ENCODE data around the gene PPP2R5C.
A peak's percentile ranks its signal among the peaks of the same experiment; 100 is the strongest.
"Not testable (repeated sequence)": the region's sequence is repeated elsewhere in the genome, so short reads cannot be mapped to it uniquely, and the experiment has no call there.

The PPP2R5C gene

DNA sequence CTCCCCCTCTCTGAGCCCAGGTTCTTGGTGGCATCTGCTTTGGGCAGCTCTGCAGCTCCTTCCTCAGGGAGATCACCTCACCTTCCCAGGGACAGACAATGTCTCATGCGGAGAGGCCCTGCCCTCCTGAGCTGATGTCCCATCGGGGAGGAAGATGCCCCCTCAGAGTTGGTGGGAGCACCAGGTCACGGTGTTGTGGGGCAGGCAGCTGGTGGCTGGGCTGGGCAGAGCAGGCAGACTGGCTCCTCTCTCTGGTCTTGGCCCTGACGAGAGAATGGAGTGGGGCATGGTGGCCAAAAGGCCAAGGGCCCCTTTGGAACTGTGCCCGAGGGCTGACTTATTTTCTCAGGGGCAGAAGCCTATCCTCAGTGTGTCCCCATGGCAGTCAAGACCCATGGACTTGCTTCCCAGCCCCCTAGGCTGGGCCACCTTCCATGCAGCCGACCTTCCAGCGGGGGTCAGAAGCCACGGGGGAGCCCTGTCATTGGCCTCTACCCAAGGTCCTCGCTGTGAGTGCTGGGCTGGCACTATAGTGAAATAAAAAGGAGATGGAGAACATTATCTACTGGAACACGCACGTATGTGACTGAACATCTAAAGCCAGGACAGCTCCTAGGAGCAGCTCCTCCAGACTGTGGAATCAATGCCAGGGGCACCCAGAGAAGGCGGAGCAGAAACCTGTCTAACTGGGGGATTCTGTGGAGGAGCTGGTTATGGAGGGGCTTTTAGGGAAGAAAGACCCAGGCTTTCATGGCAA lies 21.9 kb downstream of the PPP2R5C start:
- no peak for DNase-seq

DNA sequence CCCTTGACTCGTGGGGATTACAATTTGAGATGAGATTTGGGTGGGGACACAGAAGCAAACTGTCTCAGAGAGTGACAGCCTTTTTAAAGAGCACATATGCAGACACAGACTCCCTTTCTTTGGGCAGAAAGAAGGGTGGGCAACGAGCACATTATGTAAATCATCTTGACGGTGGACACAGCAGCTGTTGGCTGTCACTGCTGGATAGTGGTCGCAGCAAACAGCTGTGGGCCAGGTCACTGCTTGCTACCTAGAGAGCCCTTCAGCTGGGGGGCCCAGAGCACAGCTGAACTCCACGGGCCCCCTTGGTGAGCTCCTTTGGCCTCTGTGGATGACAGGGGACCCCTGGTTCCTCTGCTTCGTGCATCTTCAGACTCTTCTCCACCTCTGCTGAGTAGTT lies 23.1 kb downstream of the PPP2R5C start:
- DNase-seq = no peak

DNA sequence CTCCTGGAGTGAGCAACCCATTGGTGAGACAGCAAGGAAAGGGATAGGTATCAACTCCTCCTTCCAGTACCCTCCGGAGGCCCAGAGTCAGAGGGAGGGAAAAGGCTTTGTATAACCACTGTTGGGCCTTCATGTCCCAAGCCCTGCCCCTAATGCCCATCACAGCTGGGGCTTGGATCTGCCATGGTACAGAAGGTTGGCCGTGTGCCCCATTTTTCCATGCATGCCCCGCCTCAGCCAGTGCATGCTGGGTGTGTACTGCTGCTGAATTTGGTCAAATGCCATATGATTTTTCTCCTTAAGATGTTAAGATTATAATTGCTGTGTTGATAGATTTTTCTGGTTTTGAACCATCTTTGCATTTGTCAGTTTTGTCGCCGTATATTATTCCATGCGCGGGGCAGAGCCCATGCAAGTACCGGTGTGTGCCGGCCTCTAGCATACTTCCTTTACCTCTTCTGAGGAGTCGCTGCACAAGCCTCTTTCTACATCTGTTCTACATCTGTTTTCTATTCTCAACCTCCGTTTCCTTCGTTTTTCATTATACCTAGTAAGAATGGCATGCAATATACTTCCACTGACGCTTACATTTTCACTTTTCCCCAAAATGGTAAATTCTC lies 26.6 kb downstream of the PPP2R5C start:
- DNase-seq = no peak

DNA sequence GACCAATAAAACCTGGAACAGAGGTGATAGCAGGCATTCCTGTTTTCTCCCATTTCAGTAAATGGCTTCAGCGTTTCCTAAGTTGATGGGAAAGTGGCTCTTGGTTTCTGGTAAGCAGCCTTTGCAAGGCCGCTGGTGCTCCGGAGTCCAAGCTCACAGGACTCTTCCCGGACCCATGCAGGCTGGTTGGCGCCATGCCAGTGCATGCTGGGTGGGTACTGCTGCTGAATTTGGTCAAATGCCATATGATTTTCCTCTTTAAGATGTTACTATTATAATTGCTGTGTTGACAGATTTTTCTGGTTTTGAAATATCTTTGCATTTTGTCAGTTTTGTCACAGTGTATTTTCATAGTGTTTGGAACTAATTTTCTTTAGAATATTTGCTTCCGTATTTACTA lies 27.7 kb downstream of the PPP2R5C start:
- peak in 1 of 2 experiments; percentile 38 for DNase-seq

DNA sequence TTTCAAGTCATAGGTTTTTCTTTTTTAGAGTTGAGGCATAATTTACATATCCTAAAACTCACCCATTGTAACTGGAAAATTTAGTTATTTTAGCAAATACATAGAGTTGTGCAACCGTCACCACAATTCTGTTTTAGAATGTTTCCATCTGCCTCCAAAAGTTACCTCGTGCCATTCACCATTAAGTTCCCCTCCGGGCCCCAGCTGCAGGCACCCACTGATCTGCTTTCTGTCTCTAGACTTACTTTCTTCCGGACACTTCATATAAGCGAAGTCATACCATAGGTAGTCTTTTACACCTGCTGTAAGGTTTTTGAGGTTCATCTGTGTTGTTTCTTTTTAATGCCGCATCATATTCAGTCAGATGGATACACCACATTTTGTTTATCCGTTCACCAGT lies 28.7 kb downstream of the PPP2R5C start:
- no peak for DNase-seq

DNA sequence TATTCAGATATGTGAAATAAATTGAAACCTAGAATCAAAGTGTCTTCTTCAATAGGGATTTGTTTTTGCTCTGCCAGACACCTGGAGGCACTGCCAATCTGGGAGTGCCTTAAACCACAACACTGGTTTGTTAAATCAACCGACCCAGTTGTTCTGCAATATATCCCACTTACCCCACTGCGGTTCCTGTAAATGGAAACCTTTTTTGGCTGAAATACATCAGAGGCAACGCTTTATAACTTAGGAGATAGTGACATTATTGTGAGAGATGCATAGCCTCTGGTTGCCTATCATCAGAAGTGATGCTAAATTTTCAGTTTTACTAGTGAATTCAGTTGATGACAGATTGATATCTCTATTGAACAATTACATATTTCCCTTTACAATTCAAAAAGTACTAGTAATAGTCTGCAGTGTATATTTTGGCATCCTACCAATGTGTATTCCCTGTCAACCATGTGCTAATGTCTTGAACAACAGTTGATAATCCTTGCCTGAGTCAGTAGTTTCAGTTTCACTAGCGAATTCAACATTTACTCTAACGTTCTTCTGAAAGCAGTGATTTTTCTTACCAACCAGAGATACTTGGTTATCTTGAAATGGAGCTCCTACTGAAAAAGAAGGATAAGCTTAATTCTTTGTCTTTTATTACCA lies 30.5 kb downstream of the PPP2R5C start:
- peak; percentile 28 to 74 for DNase-seq

DNA sequence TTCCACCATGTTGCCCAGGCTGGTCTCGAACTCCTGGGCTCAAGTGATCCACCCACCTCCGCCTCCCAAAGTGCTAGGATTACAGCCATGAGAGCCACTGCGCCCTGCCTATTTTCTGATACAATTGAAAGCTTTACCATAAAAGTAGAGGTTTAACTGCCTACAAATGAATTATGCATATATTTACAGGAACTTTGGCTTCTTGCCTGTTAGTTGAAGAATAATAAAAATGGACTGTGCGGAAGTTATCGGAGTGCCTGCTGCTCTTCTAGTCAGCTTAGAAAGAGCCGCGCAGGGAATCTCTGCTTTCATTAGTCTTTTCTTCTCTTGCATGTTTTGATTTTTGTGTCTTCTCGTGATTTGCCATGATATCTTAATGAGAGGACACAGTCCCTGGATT lies 34.5 kb downstream of the PPP2R5C start:
- DNase-seq = no peak

DNA sequence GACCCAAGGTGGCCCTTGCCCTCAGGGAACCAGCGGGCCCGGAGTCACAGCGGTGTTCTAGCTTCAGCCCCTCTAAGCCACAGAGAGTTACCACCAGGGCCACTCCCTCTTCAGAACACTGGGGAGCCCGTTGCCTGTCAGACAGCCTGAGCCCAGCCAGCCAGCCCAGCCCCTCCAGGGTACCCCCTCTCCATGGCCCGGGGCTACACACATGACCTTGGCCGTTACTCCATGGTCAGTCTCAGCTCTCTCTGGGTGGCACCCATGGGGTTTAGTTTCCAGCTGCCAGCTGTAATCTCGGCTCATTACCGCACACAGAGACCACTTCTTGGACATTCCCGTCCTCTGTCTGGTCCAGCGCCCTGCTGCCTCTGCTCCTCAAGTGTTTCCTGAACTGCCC lies 35.0 kb downstream of the PPP2R5C start:
- DNase-seq = no peak

DNA sequence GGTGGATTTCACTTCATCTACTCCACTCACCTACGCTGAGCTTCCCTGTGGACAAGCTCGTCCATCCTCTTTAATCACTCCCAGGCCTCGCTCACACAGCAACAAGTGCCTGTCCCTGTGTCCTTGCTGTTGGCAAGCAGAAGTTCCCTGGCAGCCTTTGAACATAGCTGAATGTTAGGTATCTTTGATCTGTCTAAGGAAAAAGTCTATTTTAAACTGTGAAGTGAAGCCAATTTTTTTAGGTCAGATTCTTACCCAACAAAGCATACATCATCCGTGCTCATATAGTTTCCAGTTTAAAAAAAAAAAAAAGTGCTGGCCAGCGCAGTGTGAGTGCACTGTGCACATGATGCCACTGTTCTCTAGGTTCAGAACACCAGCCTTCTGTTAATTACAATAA lies 36.3 kb downstream of the PPP2R5C start:
- DNase-seq = no peak

DNA sequence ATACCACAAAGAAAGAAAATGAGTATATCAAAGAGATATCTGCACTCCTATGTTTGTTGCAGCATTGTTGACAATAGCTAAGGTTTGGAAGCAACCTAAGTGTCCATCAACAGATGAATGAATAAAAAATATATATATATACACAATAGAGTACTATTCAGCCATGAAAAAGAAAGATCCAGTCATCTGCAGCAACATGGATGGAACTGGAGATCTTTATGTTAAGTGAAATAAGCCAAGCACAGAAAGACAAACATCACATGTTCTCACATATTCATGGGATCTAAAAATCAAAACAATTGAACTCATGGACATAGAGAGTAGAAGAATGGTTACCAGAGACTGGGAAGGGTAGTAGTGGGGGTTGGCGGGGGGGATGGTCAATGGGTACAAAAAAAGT lies 42.9 kb downstream of the PPP2R5C start:
- DNase-seq = not testable (repeated sequence)

DNA sequence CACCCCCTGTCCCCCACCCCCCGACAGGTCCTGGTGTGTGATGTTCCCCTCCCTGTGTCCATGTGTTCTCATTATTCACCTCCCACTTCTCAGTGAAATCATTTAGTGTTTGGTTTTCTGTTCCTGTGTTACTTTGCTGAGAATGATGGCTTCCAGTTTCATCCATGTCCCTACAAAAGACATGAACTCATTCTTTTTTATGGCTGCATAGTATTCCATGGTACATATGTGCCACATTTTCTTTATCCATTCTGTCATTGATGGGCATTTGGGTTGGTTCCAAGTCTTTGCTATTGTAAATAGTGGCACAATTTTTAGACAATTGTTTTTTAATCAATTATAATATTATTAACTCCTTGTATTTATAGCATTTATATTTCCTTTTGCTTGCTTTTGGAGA lies 44.7 kb downstream of the PPP2R5C start:
- DNase-seq = not testable (repeated sequence)

DNA sequence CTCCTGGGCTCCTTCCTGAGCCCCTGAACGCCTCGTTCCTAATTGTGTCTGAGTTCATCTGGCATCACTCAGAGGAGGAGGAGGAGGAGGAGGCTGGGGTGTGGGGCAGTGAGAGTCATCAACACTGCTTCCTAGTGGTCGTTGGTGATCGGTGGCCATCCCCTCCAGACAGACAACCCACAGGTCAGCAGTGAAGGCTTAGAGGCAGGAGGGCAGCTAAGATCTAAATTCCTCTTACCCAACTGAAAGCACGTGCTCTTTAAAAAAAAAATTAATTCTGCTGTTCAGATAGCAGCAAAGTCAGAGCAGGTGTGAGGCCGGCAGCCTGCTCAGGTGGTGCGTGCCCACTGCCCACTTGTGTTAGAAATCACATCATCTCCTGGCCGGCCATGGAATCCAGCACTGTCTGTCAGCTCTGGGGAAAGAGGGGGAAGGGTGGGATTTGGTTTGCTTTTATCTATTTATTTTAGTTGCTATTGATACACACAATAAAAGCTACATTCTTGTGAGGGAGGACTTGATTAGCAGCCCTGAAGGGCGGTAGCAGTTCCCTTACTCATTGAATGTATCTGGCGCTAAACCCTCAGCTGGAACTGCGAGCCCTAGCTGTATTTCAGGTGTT lies 46.6 kb downstream of the PPP2R5C start:
- peak; percentile 9 to 61 for DNase-seq

DNA sequence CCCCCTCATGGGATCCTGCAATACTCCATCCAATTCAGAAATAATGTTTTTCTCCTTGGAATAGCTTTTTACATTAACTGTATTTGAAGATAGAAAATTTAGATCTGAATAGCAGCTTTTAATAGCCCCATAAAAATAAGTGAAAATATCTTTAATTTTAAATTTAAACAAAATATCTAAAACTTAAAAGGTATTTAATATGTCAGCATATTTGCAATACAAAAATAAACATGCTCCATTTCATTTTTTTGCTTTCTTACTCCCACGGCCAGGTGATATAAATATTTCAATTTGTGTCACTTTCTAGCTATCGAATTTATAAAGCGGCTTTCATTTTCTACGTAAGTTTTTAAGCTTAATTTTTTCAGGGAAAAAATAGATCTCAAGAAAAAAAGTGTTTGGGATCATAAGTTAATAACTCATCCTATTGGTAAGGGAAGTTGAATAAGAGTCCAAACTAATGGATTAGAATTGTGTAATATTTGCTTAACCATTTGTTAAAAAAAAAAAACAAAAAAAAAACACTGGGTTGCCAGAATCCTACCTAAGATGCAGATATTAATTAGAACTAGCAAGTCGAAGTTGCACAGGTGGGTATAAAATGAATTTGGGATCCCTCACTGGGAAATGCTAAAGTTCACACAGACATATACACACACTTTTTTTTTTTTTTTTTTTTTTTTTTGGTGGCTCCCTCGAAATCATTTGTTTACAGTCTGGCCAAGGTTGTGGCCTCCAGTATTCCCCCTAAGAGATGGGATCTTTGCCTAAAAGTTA lies 47.6 kb downstream of the PPP2R5C start:
- no peak for DNase-seq

DNA sequence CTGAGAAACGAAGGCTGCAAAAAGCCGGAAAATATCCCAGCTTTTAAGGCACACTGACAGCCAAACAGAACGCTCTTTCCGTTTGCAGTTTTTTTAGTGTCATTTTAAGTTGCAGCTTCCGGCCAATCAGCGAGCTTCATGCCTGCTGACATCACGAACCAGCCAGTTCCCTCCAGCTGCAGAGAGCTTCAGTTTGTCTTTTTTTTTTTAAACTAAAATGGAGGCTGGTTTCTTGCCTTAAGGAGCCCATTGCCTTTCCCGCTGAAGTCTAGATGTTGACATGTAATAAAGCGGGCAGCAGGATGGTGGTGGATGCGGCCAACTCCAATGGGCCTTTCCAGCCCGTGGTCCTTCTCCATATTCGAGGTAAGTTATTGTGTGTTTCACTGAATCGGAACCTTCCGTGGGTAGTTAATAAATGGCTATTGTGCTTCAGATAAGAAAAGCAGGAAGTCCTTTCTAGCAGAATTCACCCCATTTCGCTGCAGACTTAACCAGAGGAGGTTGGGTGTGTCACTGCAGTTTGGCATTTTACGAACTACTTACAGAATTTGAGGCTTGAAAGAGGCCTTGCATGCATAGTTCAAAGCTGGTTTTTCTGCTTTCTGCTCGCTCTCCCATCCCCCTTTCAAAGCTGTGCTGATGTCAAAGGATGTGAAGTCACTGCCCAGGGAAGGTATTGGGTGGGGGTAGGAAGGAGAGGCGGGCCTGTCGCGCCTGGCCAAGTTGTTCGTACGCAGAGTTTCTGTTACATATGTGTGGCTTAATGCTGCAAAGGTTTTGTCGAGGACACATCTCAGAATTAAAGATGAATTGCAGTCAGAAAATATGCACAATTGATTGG lies 48.4 kb downstream of the PPP2R5C start:
- DNase-seq = peak; percentile 91 to 98

DNA sequence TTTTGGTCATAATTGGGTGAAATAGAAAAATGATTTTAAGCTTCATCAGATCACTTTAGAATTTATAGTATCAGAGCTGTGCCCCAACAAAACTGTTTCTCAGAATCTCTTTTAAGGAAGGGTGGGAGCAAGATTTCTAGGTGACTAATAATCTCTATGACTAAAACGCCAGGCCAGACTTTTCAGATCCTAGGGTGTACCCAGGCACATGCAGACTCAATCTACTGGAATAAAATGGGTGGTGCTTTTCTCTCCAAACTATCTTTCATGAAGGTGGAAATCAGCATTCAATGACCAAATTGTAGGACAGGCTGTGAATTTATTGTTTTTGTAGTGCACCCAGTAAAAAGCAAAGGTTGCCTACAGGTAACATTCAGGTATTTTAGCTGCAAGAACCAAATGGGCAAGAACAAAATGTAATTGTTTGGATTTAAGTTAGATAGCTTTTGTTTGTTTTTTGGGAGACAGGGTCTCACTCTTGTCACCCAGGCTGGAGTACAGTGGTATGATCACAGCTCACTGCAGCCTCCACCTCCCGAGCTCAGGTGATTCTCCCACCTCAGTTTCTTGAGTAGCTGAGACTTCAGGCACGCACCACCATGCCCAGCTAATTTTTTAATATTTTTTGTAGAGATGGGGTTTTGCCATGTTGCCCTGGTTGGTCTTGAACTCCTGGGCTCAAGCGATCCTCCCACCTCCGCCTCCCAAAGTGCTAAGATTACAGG lies 49.5 kb downstream of the PPP2R5C start:
- DNase-seq = no peak

DNA sequence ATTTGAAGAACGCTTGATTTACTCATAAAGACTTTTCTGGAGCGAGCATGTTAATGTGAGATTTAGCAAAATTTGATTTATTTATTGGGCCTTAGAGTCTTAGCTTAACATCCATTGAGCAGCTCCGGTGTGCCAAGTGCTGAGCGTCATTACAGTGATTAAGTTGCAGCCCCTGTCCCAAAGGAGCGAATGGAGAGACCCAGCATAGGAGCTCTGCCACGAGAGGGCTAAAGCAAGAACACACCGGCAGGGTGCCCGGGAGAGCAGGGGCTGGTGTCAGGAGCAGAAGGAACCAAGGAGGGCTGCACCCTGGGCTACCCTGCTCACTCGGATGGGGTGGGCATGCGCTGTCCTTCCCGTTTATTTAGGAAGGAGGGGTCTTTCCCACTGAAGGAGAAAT lies 50.6 kb downstream of the PPP2R5C start:
- DNase-seq = no peak

DNA sequence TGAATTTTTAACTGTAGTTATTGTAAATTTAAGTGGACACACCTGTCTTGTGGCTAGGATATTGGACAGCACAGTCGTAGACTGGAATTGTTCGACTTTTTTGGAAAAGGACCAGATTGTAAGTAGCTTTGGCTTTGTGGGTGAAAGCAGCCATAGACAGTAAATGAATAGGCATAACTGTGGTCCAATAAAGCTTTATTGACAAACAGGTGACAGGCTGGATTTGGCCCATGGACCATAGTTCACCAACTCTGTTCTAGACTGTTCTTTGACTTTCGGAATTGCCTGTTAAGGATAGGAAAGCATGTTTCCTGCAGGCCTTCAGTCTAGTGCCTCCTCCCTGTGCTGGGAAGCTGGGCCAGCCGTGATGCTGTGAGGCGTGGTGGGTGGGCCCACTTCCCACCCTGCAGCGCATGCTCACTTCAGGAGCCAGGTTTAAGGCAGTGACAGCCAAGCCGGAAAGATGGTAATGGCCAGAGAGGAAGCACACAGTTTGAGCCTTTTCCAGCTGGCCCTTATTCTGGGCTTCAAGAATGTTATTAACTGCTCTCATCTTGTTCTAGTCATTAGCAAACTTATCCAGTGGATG lies 51.8 kb downstream of the PPP2R5C start:
- DNase-seq = no peak

DNA sequence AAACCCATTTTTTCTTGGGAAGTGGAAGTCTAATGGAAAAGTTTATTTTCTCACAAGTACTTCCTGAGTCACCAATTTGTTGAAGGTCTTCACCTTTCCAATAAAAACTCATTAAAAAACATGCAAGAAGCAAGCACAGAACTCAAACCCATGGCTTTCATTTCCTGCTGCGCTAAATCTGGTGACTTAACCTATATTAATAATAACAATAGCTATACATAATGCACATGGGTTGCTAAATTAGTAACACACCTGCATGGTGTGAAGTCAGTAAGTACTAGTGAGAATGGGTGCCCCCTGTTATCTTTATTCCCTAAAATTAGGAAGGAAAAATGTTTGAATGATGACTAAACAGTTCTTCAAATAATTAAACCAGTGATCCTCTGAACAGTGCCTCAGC lies 52.3 kb downstream of the PPP2R5C start:
- DNase-seq = no peak

DNA sequence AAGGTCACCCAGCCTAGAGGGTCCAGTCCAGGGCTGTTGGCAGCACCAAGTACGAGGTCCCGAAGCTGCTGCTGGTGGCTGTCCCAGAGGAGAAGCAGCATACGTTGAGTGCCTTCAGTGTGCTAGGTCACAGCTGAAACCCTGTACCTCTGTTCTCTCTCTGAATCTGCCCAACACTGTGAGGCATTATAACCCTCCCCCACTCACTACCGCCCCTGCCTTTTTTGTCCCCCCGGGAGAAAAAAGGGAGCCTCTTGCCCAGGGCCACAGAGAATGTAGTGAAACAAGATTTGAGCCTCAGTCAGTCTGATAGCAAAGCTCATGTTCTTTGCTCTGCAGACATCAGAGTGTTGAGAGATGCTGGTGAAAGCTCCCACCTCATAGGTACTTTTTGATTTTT lies 53.4 kb downstream of the PPP2R5C start:
- no peak for DNase-seq

DNA sequence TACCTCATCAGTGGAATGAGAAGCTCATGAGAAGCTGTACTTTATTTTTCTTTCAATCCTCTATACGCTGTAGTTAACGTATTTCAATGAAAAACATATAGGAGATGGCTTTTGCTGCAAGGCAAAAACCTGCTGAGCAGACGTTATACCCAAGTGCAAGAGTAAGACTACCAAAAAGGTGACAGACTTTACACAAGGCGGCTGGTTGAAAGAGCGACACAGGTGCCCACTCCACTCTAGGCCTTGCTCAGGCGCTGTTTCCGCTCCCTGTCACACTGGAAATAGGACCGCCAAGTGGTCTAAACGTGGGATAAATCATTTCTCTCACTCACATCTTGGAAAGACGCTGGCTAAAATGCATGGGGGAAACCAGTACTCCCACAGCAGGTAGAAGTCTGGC lies 54.5 kb downstream of the PPP2R5C start:
- DNase-seq = no peak

DNA sequence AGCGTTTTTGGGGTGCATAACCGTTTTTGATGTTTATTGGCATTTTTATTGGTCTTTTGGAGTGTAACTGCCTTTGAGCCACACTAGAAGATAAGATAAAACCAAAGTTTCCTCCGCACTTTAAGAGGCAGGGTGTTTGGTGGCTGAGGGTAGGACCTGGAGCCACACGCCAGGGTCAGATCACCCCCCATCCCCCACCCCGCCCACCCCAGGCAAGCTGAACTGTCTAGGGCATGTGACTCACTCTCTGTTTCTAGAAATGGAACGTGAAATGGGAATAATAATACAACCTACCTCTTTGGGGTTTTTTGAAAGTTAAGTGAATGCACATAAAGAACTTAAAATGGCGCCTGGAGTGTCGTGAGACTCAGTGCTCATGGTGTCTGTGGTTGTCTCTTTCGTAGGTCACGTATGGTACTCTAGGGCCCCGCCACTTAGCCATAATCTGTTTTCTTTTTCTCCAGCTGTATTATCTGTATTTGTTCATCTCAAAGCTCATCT lies 56.0 kb downstream of the PPP2R5C start:
- DNase-seq = no peak

All from NCI-H2081 (cell line).